OCI-LY1 (cell line): ENCODE results near the gene SAP30BP.
A peak's percentile ranks its signal among the peaks of the same experiment; 100 is the strongest.

Experiments used
- H2AFZ ChIP-seq: fragments of 200-600 bp; sonication (generic), shearing (Covaris generic); 2 replicates; pipeline ENCODE4 v1.6.0; 2014; ENCODE audit warnings: antibody characterized with exemption, mild to moderate bottlenecking, low read length
- H3F3A ChIP-seq: fragments of 200-600 bp; sonication (generic), shearing (Covaris generic); 2 replicates; pipeline ENCODE4 v1.6.0; 2014; ENCODE audit warnings: mild to moderate bottlenecking, antibody characterized with exemption, low read length, moderate library complexity; ENCODE audit not compliant: insufficient read depth
- H3K27ac ChIP-seq: fragments of 200-600 bp; sonication (generic); 2 replicates; pipeline ENCODE4 v1.5.1; 2014; ENCODE audit warnings: low read length, mixed run types, mild to moderate bottlenecking, low read depth; ENCODE audit not compliant: poor library complexity, severe bottlenecking
- H3K27me3 ChIP-seq: fragments of 200-600 bp; sonication (generic); 2 replicates; pipeline ENCODE4 v1.6.0; 2014; ENCODE audit warnings: antibody characterized with exemption, mild to moderate bottlenecking, low read length, moderate library complexity; ENCODE audit not compliant: insufficient read depth
- H3K36me3 ChIP-seq: fragments of 200-600 bp; sonication (generic); 2 replicates; pipeline ENCODE4 v1.6.1; 2014; ENCODE audit warnings: mild to moderate bottlenecking, antibody characterized with exemption, low read length, moderate library complexity, mixed read lengths; ENCODE audit not compliant: insufficient read depth
- H3K4me1 ChIP-seq: fragments of 200-600 bp; sonication (generic); 2 replicates; pipeline ENCODE4 v1.5.1; 2014; ENCODE audit warnings: mild to moderate bottlenecking, low read length, moderate library complexity; ENCODE audit not compliant: insufficient read depth, severe bottlenecking
- H3K4me2 ChIP-seq: fragments of 200-600 bp; sonication (generic), shearing (Covaris generic); 2 replicates; pipeline ENCODE4 v1.6.1; 2014; ENCODE audit warnings: low read length
- H3K4me3 ChIP-seq: fragments of 200-600 bp; sonication (generic); 2 replicates; pipeline ENCODE4 v1.5.1; 2014; ENCODE audit warnings: low read length, low read depth, mild to moderate bottlenecking, mixed read lengths; ENCODE audit not compliant: poor library complexity, severe bottlenecking
- H3K79me2 ChIP-seq: fragments of 200-600 bp; shearing (Covaris generic); 2 replicates; pipeline ENCODE4 v1.6.1; 2016; ENCODE audit warnings: mixed run types, low read length, mixed read lengths; ENCODE audit not compliant: insufficient read depth
- H3K9ac ChIP-seq: fragments of 200-600 bp; sonication (generic), shearing (Covaris generic); 2 replicates; pipeline ENCODE4 v1.6.1; 2014; ENCODE audit warnings: mild to moderate bottlenecking, low read length, mixed read lengths
- H3K9me2 ChIP-seq: fragments of 200-600 bp; sonication (generic), shearing (Covaris generic); 2 replicates; pipeline ENCODE4 v1.6.1; 2014; ENCODE audit warnings: low read depth, mild to moderate bottlenecking, low read length, mixed read lengths
- H3K9me3 ChIP-seq: fragments of 200-600 bp; shearing (Covaris generic); 2 replicates; pipeline ENCODE4 v1.6.1; 2014; ENCODE audit warnings: low read length, mixed read lengths
- H4K20me1 ChIP-seq: fragments of 200-600 bp; sonication (generic), shearing (Covaris generic); 2 replicates; pipeline ENCODE4 v1.6.0; 2016; ENCODE audit warnings: mild to moderate bottlenecking, low read length; ENCODE audit not compliant: insufficient read depth
- EZH2 ChIP-seq: fragments of 200-600 bp; sonication (generic), shearing (Covaris generic); IDR thresholded peaks from 2 replicates; pipeline ENCODE4 v1.8.0; 2017; ENCODE audit warnings: borderline replicate concordance, mixed run types, mild to moderate bottlenecking, antibody characterized with exemption, low read length, moderate library complexity, mixed read lengths
- TF ChIP-seq, protein P1 (sequence below): fragments of 200-600 bp; sonication (generic), shearing (Covaris generic); IDR thresholded peaks from 2 replicates; pipeline ENCODE4 v1.5.1; 2017; ENCODE audit warnings: mild to moderate bottlenecking, antibody characterized with exemption, low read length, moderate library complexity, mixed read lengths

SAP30BP gene

GRCh38 chr17:75631353-75631752, 35.8 kb upstream of the SAP30BP start:
- Histone ChIP-seq H3K79me2 (no peaks in the 10 kb centered on the region), H3F3A (no peaks in the 10 kb centered on the region), H3K4me1 (no peaks in the 10 kb centered on the region), H3K4me2 (no peak overlapping the region), H2AFZ (no peak overlapping the region), H3K36me3 (peaks cover 16% of the 10 kb centered on the region; the same call in 1 of the 2 replicates), H3K9me2 (no peaks in the 10 kb centered on the region), H3K4me3 (no peak overlapping the region), H3K9ac (no peak overlapping the region), H4K20me1 (no peaks in the 10 kb centered on the region), H3K27ac (no peak overlapping the region), H3K27me3 (no peaks in the 10 kb centered on the region), H3K9me3 (no peaks in the 10 kb centered on the region)
- TF ChIP-seq, protein P1, sequence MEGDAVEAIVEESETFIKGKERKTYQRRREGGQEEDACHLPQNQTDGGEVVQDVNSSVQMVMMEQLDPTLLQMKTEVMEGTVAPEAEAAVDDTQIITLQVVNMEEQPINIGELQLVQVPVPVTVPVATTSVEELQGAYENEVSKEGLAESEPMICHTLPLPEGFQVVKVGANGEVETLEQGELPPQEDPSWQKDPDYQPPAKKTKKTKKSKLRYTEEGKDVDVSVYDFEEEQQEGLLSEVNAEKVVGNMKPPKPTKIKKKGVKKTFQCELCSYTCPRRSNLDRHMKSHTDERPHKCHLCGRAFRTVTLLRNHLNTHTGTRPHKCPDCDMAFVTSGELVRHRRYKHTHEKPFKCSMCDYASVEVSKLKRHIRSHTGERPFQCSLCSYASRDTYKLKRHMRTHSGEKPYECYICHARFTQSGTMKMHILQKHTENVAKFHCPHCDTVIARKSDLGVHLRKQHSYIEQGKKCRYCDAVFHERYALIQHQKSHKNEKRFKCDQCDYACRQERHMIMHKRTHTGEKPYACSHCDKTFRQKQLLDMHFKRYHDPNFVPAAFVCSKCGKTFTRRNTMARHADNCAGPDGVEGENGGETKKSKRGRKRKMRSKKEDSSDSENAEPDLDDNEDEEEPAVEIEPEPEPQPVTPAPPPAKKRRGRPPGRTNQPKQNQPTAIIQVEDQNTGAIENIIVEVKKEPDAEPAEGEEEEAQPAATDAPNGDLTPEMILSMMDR = no peak
- TF ChIP-seq EZH2 = no peak

DNA sequence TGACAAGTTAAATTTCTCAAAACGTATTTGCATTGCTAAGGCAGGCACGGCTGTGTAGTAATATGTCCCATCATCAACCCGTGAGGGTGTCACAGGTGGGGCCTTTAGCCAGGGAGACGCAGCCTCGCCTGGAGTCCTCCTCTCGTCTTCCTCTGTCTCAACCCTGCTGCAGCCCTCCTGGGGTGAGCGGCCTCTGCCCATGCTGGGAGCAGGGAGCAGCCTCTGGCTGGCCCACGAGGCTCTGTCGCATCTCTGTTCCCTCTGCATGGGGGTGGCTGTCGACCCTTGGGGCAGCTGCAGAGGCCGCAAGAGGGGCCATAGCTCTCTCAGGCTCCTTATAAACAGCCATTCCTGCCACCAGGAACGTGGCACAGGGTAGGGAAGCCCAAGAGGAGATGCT, 34.7 kb upstream of the SAP30BP start:
- Histone ChIP-seq H3K27ac (no peak overlapping the region), H3K9me3 (no peaks in the 10 kb centered on the region), H3K4me2 (no peak overlapping the region), H3F3A (no peaks in the 10 kb centered on the region), H3K4me1 (no peaks in the 10 kb centered on the region), H4K20me1 (no peaks in the 10 kb centered on the region), H3K9me2 (no peaks in the 10 kb centered on the region), H3K79me2 (no peaks in the 10 kb centered on the region), H3K27me3 (no peaks in the 10 kb centered on the region), H3K4me3 (no peak overlapping the region), H3K36me3 (peaks cover 16% of the 10 kb centered on the region; the same call in 1 of the 2 replicates), H2AFZ (no peak overlapping the region), H3K9ac (no peak overlapping the region)
- TF ChIP-seq, protein P1 = no peak
- TF ChIP-seq EZH2 = no peak

DNA sequence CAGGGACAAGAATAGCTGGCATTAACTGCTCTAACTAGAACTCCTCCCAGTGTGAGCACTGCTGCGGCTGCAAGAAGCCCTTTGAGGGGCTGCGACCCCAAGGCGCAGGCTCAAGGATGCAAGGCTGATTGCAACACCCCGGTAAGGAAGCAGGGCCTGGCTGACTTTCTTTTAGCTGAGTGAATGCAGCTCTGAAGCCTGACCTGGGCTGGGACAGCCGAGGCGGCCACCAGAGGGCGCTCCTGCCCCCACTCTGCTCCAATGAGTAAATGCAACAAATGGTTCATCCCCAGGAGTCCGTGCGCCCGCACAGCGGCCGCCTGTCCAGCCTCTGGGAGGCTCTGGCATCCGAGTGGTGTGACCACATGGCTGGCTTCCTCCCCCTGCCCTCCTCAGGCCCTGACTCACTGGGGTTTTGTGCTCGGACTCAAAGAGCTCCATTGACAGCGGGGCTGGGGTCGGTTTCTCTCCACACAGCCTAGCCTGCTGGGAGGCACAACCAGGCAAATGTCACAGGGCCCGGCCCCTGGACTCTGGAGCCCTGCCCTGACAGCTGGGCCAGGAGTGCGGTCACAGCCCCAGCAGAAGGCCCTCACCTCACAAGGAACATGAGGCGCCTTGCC, 34.2 kb upstream of the SAP30BP start, which contains the start of gene SMIM5:
TSS of gene SMIM5 (plus strand) at position 572 of the 623 bp plus-strand sequence. CDS start 6,768 bp downstream, outside the sequence.
- H3K9me3 ChIP-seq = no peaks in the 10 kb centered on the region
- H3K36me3 ChIP-seq = peaks cover 16% of the 10 kb centered on the region; the same call in 1 of the 2 replicates
- no peak within 1 kb of the TSS for H2AFZ ChIP-seq
- TF ChIP-seq, protein P1 = peak; percentile 93
- no peak for TF ChIP-seq EZH2
- no peaks in the 10 kb centered on the region for H3F3A ChIP-seq
- no peak within 1 kb of the TSS for H3K9ac ChIP-seq
- H3K79me2 ChIP-seq = no peaks in the 10 kb centered on the region
- H3K4me3 ChIP-seq = no peak within 1 kb of the TSS
- H3K27me3 ChIP-seq = no peaks in the 10 kb centered on the region
- H4K20me1 ChIP-seq = no peaks in the 10 kb centered on the region
- no peak within 1 kb of the TSS for H3K27ac ChIP-seq
- H3K4me1 ChIP-seq = no peaks in the 10 kb centered on the region
- H3K4me2 ChIP-seq = no peak within 1 kb of the TSS
- H3K9me2 ChIP-seq = no peaks in the 10 kb centered on the region
